ENCODE data around the gene PRAMEF17. TPM values are rescaled to one million over a fixed set of nuclear protein-coding genes. Genes with fewer than 3 reads are reported as not detected.
"Not testable (repeated sequence)": the region's sequence is repeated elsewhere in the genome, so short reads cannot be mapped to it uniquely, and the experiment has no call there.

PRAMEF17 gene
- total and polyA plus RNA-seq, 2 experiments from 2014 or later = not detected

DNA sequence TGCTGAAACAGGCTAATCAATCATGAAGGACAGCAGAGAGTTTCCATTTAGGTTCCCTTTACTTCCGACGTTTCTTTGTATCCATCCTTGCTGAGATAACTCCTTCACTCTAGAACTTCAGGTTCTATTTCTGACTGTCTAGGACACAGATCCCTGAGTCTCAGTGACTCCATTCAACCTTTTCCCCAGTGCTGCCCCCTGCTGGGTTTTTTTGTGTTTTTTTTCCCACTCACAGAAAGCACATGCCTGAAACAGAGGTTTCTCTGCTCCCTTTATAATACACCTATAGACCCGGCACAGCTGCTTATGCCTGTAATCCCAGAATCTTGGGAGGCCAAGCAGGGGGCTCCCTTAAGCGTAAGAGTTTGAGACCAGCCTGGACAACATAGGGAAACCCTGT, 20.9 kb upstream of the PRAMEF17 start:
- DNase-seq (ENCODE audit: low spot score); H3K27ac ChIP-seq; H3K36me3 ChIP-seq (replicated peaks; ENCODE audit: insufficient read depth, low read depth); H4K20me1 ChIP-seq (ENCODE audit: insufficient read depth, poor library complexity, severe bottlenecking); H3K4me1 ChIP-seq (ENCODE audit: insufficient read depth); H2AFZ ChIP-seq; H3K27me3 ChIP-seq; H3K9me3 ChIP-seq (ENCODE audit: low read depth); H3K4me2 ChIP-seq; H3K4me3 ChIP-seq; H3K9me2 ChIP-seq (replicated peaks; ENCODE audit: insufficient read depth); H3K79me2 ChIP-seq: not testable (repeated sequence)
- 85% methylated on average over 4 of the region's 4 CpGs for WGBS (ENCODE audit: low lambda C conversion rate, missing lambda C conversion rate)

DNA sequence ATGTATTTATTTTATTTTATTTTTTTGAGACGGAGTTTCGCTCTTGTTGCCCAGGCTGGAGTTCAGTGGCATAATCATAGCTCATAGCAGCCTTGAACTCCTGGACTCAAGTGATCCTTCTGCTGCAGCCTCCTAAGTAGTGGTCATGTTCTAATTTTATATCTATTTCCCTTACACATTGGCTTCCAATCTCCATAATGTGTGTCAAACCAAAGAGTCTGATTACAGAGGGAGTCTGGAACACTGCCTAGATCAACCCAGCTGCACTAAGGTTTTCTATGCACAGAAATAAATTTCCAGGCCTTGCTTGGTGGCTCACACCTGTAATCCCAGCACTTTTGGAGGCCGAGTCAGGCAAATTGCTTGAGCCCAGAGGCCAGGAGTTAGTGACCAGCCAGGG, 10.4 kb upstream of the PRAMEF17 start:
- not testable (repeated sequence) for H3K9me3 ChIP-seq (ENCODE audit: low read depth); H3K27me3 ChIP-seq; H3K4me1 ChIP-seq (ENCODE audit: insufficient read depth); H4K20me1 ChIP-seq (ENCODE audit: insufficient read depth, poor library complexity, severe bottlenecking); H2AFZ ChIP-seq; H3K4me2 ChIP-seq; H3K4me3 ChIP-seq; H3K27ac ChIP-seq; H3K79me2 ChIP-seq; DNase-seq (ENCODE audit: low spot score); H3K9me2 ChIP-seq (replicated peaks; ENCODE audit: insufficient read depth); H3K36me3 ChIP-seq (replicated peaks; ENCODE audit: insufficient read depth, low read depth)
- WGBS (ENCODE audit: low lambda C conversion rate, missing lambda C conversion rate) = 73% methylated on average over 3 of the region's 3 CpGs

DNA sequence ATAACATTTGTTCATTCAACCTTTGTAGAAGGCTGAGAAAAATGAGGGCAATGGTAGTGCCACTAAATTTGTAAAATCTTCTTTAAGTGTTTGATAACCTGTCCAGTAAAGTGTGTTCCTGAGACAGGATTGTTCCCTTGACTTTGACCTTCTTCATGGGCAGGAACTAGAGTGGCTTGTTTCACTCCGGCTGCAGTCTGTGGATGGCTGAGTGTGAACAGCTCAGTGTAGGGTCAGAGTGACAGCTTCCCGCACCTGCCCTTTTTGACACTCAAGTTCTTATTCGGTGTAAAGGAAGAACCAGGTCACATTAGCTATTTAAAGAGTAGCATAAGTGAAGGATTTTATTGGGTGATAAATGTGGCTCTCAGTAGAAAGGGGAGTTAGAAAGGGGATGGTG, 9.1 kb upstream of the PRAMEF17 start:
- not testable (repeated sequence) for H3K36me3 ChIP-seq (replicated peaks; ENCODE audit: insufficient read depth, low read depth); H4K20me1 ChIP-seq (ENCODE audit: insufficient read depth, poor library complexity, severe bottlenecking); H3K9me3 ChIP-seq (ENCODE audit: low read depth); H3K4me3 ChIP-seq; H3K9me2 ChIP-seq (replicated peaks; ENCODE audit: insufficient read depth); H3K4me1 ChIP-seq (ENCODE audit: insufficient read depth); H3K4me2 ChIP-seq; DNase-seq (ENCODE audit: low spot score); H3K27ac ChIP-seq; H2AFZ ChIP-seq; H3K27me3 ChIP-seq; H3K79me2 ChIP-seq
- 85% methylated on average over 3 of the region's 3 CpGs for WGBS (ENCODE audit: low lambda C conversion rate, missing lambda C conversion rate)

DNA sequence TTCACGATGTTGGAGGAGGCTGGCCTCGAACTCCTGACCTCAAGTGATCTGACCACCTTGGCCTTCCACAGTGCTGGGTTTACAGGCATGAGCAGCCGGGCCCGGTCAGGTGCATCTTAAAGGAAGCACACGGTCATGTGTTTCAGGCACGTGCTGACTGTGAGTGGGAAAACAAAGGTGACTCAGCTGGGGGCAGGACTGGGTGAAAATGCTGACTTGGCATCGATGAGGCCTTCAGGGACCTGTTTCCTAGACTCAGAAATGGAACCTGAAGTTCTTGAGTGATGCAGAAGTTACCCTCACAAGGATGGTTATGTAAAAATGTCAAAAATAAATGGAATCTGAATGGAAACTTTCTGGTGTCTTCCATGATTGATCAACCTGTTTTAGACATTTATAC, 3.6 kb downstream of the PRAMEF17 start:
- H3K9me3 ChIP-seq (ENCODE audit: low read depth); H3K4me3 ChIP-seq; H3K27me3 ChIP-seq; DNase-seq (ENCODE audit: low spot score); H3K4me2 ChIP-seq; H4K20me1 ChIP-seq (ENCODE audit: insufficient read depth, poor library complexity, severe bottlenecking); H3K79me2 ChIP-seq; H3K27ac ChIP-seq; H2AFZ ChIP-seq; H3K36me3 ChIP-seq (replicated peaks; ENCODE audit: insufficient read depth, low read depth); H3K9me2 ChIP-seq (replicated peaks; ENCODE audit: insufficient read depth); H3K4me1 ChIP-seq (ENCODE audit: insufficient read depth): not testable (repeated sequence)
- 66% methylated on average over 7 of the region's 7 CpGs for WGBS (ENCODE audit: low lambda C conversion rate, missing lambda C conversion rate)

DNA sequence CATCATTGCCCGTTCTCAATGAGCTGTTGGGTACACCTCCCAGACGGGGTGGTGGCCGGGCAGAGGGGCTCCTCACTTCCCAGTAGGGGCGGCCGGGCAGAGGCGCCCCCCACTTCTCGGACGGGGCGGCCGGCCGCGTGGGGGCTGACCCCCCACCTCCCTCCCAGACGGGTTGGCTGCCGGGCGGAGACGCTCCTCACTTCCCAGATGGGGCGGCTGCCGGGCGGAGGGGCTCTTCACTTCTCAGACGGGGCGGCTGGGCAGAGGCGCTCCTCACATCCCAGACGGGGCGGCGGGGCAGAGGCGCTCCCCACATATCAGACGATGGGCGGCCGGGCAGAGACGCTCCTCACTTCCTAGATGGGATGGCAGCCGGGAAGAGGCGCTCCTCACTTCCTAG, 5.3 kb downstream of the PRAMEF17 start:
- H3K4me1 ChIP-seq (ENCODE audit: insufficient read depth); H3K4me2 ChIP-seq: not testable (repeated sequence)
- 80% methylated on average over 11 of the region's 32 CpGs for WGBS (ENCODE audit: low lambda C conversion rate, missing lambda C conversion rate)

DNA sequence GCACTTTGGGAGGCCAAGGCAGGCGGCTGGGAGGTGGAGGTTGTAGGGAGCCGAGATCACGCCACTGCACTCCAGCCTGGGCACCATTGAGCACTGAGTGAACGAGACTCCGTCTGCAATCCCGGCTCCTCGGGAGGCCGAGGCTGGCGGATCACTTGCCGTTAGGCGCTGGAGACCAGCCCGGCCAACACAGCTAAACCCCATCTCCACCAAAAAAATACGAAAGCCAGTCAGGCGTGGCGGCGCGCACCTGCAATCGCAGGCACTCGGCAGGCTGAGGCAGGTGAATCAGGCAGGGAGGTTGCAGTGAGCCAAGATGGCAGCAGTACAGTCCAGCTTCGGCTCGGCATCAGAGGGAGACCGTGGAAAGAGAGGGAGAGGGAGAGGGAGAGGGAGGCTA, 5.9 kb downstream of the PRAMEF17 start:
- H3K4me2 ChIP-seq; H3K9me2 ChIP-seq (replicated peaks; ENCODE audit: insufficient read depth); H3K79me2 ChIP-seq; H3K27ac ChIP-seq; H2AFZ ChIP-seq; H3K36me3 ChIP-seq (replicated peaks; ENCODE audit: insufficient read depth, low read depth); H3K4me1 ChIP-seq (ENCODE audit: insufficient read depth); H4K20me1 ChIP-seq (ENCODE audit: insufficient read depth, poor library complexity, severe bottlenecking); DNase-seq (ENCODE audit: low spot score); H3K27me3 ChIP-seq; H3K9me3 ChIP-seq (ENCODE audit: low read depth); H3K4me3 ChIP-seq: not testable (repeated sequence)
- WGBS (ENCODE audit: low lambda C conversion rate, missing lambda C conversion rate) = 95% methylated on average over 20 of the region's 22 CpGs

More for the DNA sequence above, 5.3 kb downstream of the PRAMEF17 start:
- DNase-seq (ENCODE audit: low spot score); H3K27ac ChIP-seq; H3K4me3 ChIP-seq; H3K36me3 ChIP-seq (replicated peaks; ENCODE audit: insufficient read depth, low read depth); H3K79me2 ChIP-seq; H4K20me1 ChIP-seq (ENCODE audit: insufficient read depth, poor library complexity, severe bottlenecking); H2AFZ ChIP-seq; H3K27me3 ChIP-seq; H3K9me2 ChIP-seq (replicated peaks; ENCODE audit: insufficient read depth); H3K9me3 ChIP-seq (ENCODE audit: low read depth): not testable (repeated sequence)

DNA sequence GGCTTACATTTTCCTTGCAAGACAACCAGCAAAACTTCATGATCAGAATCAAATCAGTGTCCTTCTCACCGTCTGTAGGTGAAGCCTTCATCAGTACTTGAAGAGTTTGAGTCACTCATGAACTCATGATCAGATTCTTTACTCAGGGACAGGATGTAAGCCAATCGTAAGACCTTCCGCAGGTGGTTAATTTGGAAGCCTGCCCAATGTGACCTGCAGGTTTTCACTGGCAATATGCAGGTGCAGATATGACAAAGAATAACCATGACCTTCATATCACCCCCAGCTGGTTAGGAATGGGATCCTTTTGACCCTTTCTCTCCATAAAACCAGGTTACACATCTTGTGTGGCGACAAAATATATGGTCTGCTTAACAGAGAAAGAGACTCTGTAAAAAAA, 18.4 kb downstream of the PRAMEF17 start:
- H4K20me1 ChIP-seq (ENCODE audit: insufficient read depth, poor library complexity, severe bottlenecking) = no peaks in the 10 kb centered on the region
- H3K79me2 ChIP-seq = no peaks in the 10 kb centered on the region
- no peaks in the 10 kb centered on the region for H3K27me3 ChIP-seq
- DNase-seq (ENCODE audit: low spot score) = no peak
- H3K9me3 ChIP-seq (ENCODE audit: low read depth) = no peaks in the 10 kb centered on the region
- TF ChIP-seq, protein P1, sequence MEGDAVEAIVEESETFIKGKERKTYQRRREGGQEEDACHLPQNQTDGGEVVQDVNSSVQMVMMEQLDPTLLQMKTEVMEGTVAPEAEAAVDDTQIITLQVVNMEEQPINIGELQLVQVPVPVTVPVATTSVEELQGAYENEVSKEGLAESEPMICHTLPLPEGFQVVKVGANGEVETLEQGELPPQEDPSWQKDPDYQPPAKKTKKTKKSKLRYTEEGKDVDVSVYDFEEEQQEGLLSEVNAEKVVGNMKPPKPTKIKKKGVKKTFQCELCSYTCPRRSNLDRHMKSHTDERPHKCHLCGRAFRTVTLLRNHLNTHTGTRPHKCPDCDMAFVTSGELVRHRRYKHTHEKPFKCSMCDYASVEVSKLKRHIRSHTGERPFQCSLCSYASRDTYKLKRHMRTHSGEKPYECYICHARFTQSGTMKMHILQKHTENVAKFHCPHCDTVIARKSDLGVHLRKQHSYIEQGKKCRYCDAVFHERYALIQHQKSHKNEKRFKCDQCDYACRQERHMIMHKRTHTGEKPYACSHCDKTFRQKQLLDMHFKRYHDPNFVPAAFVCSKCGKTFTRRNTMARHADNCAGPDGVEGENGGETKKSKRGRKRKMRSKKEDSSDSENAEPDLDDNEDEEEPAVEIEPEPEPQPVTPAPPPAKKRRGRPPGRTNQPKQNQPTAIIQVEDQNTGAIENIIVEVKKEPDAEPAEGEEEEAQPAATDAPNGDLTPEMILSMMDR (IDR thresholded peaks at IDR 0.05; ENCODE audit: poor library complexity) = no peak
- TF ChIP-seq EZH2phosphoT487 (IDR thresholded peaks at IDR 0.05; ENCODE audit: low read depth, severe bottlenecking, unreplicated experiment) = no peak
- no peak for TF ChIP-seq EZH2 (IDR thresholded peaks at IDR 0.05; ENCODE audit: borderline replicate concordance)
- H3K4me3 ChIP-seq = no peak overlapping the region
- WGBS (ENCODE audit: low lambda C conversion rate, missing lambda C conversion rate) = 65% methylated on average over 4 of the region's 4 CpGs
- no peaks in the 10 kb centered on the region for H3K9me2 ChIP-seq (replicated peaks; ENCODE audit: insufficient read depth)
- H3K36me3 ChIP-seq (replicated peaks; ENCODE audit: insufficient read depth, low read depth) = no peaks in the 10 kb centered on the region
- H3K27ac ChIP-seq = no peak overlapping the region
- H3K4me2 ChIP-seq = no peak overlapping the region
- no peak overlapping the region for H2AFZ ChIP-seq
- no peaks in the 10 kb centered on the region for H3K4me1 ChIP-seq (ENCODE audit: insufficient read depth)

DNA sequence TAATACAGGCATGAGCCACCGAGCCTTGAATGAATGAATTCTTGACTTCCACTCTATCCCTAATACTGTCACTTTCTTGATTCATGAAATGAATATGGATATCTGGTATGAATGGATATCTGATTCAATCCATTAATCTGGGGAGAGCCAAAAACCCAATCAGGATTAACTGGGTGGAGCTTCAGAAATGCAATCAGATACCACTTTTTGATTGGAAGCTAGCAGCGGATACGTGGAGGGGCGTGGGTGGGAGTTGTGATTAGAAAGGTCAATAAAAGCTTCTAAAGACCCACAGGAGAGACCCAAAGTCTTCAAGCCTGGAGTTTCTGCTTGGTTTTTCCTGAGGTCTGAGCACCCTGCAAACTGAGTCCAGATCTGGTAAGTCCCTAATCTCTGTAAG, 20.7 kb downstream of the PRAMEF17 start, which contains the start of gene PRAMEF20:
Gene PRAMEF20, plus strand, starts transcription at position 301 of the 400 bp plus-strand sequence. CDS start 5,905 bp downstream, outside the sequence.
- 82% methylated on average over 4 of the region's 4 CpGs for WGBS (ENCODE audit: low lambda C conversion rate, missing lambda C conversion rate)

More for the DNA sequence above, 20.7 kb downstream of the PRAMEF17 start, which contains the start of gene PRAMEF20:
- not testable (repeated sequence) for H3K9me2 ChIP-seq (replicated peaks; ENCODE audit: insufficient read depth); H3K4me3 ChIP-seq; H3K36me3 ChIP-seq (replicated peaks; ENCODE audit: insufficient read depth, low read depth); H3K27ac ChIP-seq; H3K27me3 ChIP-seq; H3K9me3 ChIP-seq (ENCODE audit: low read depth); H3K4me1 ChIP-seq (ENCODE audit: insufficient read depth); H3K79me2 ChIP-seq; H2AFZ ChIP-seq; DNase-seq (ENCODE audit: low spot score); H4K20me1 ChIP-seq (ENCODE audit: insufficient read depth, poor library complexity, severe bottlenecking); H3K4me2 ChIP-seq

Measured in hepatocyte (in vitro differentiated cells).